ENCODE results near the gene ZBTB7A. TPM values are rescaled to one million over a fixed set of nuclear protein-coding genes. Genes with fewer than 3 reads are reported as not detected.
A peak's percentile ranks its signal among the peaks of the same experiment; 100 is the strongest.

Gene ZBTB7A
- total RNA-seq, 1 experiment from 2014 or later = 49.5 TPM

DNA sequence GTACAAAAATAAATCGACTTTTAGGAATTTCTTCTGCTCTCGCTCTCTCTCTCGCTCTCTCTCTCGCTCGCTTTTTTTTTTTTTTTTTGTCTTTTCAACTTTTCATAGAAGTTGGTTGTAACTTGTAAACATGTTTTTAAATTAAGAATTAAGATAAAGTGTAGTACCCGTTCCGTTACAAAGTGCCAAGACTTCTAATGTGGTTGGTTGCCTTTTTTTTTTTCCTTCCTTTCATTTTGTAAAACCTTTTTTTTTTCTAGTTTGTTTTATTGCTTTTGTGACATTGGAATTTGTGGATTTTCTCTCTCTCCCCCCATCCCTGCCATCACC lies 20.4 kb downstream of the ZBTB7A start:
- Histone ChIP-seq H2AFZ (ENCODE audit: low read depth, low read length, poor library complexity, severe bottlenecking) (no peak overlapping the region), H3K9ac (ENCODE audit: low read length) (no peak overlapping the region), H3K27me3 (ENCODE audit: insufficient read depth, low read length) (no peaks in the 10 kb centered on the region), H3K4me1 (ENCODE audit: control insufficient read depth in 1 of 2, insufficient read depth in 2 of 2, low read length in 2 of 2) (no peaks in the 10 kb centered on the region), H3K9me2 (ENCODE audit: insufficient read depth) (no peaks in the 10 kb centered on the region), H3K27ac (ENCODE audit: low read depth, low read length) (no peak overlapping the region), H3K9me3 (ENCODE audit: control insufficient read depth in 1 of 2, insufficient read depth in 1 of 2, low read depth in 1 of 2, low read length in 2 of 2) (no peaks in the 10 kb centered on the region), H3K79me2 (ENCODE audit: insufficient read depth, low read length) (peaks cover 74% of the 10 kb centered on the region), H3K4me2 (ENCODE audit: low read length) (no peak overlapping the region), H3K4me3 (replicated peaks in 1 of 2; ENCODE audit: low read depth in 1 of 2, low read length in 2 of 2) (no peak overlapping the region), H3K36me3 (ENCODE audit: control insufficient read depth in 1 of 2, insufficient read depth in 2 of 2, low read length in 2 of 2) (peaks cover 16 to 29% of the 10 kb centered on the region in 2 experiments; a peak in 3 of 4 replicates), H4K20me1 (ENCODE audit: insufficient read depth) (peaks cover 7% of the 10 kb centered on the region; the same call in 1 of the 2 replicates)
- ATAC-seq = no peak
- DNase-seq (ENCODE audit: low read depth, low spot score) = no peak
- no TSS peak for BruUV-seq (replicated peaks)
- ChIA-PET CTCF (no interaction called here), RAD21 (ENCODE audit: low non-redundant PET in 1 of 2, low total read pairs in 2 of 2, uncharacterized antibody in 2 of 2, unreplicated experiment in 2 of 2) (interaction anchor here in 1 of 2 experiments (0.6 kb wide), 1 partner anchor 175 kb away, joined by 3 read pairs; no protein-coding TSS in a partner anchor), POLR2A (no interaction called here)
- intact Hi-C loops (cut with micrococcal nuclease) = no loop called here
- no peak for TF ChIP-seq EZH2 (IDR thresholded peaks at IDR 0.05)
- TF ChIP-seq, protein P1, sequence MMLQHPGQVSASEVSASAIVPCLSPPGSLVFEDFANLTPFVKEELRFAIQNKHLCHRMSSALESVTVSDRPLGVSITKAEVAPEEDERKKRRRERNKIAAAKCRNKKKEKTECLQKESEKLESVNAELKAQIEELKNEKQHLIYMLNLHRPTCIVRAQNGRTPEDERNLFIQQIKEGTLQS (IDR thresholded peaks at IDR 0.05) = no peak
- no peak for TF ChIP-seq SIN3A (IDR thresholded peaks at IDR 0.05; ENCODE audit: low read depth)
- no peak for TF ChIP-seq ZNF274 (IDR thresholded peaks at IDR 0.05; ENCODE audit: low read depth, low read length)
- no peak for TF ChIP-seq SP1 (IDR thresholded peaks at IDR 0.05; ENCODE audit: low read depth)
- TF ChIP-seq, protein P2, sequence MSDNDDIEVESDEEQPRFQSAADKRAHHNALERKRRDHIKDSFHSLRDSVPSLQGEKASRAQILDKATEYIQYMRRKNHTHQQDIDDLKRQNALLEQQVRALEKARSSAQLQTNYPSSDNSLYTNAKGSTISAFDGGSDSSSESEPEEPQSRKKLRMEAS (IDR thresholded peaks at IDR 0.05) = no peak
- no peak for TF ChIP-seq EGR1 (IDR thresholded peaks at IDR 0.05; ENCODE audit: low read depth)
- no peak for TF ChIP-seq RAD21 (IDR thresholded peaks at IDR 0.05; ENCODE audit: low read depth)
- no peak for TF ChIP-seq POLR2A (IDR thresholded peaks at IDR 0.05; ENCODE audit: borderline replicate concordance, extremely low read depth, insufficient read depth, insufficient read length)

DNA sequence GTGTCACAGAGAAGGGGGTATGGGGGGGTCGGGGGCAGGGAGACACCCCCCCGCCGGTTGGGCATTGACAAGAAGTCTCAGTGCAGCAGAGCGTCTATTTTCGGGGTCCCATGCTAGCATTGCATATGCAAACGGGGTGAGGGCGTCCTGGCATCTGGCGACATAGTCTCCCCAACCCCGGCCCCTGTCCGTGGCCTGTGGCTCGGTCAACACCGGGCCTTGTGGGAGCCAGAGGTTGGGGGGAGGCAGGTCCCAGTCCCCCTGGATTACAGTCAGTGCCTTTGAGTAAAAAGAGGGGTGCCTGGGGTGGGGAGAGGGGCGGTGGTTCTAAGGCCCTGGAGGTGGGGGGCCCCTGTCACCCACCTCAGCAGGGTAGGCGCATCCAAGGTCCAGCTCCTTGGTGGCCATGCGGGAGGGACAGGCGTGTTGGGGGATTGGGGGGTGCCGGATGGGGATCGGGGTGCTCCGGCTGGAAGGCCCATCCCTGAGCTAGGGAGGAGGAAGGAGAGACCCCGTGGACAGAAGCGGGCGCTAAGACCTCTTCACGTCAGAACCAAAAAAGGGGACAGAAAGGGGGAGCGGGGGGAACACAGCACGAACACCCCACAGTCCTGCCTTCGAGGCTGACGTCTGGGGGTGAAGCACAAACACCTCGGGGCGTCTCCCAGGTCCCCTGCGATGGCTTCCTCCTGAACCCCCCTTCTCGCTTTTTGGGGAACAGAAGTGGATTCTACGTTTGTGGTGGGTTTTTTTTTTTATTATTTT lies 20.9 kb downstream of the ZBTB7A start:
- H3K27me3 ChIP-seq (ENCODE audit: insufficient read depth, low read length) = no peaks in the 10 kb centered on the region
- H3K4me3 ChIP-seq (replicated peaks in 1 of 2; ENCODE audit: low read depth in 1 of 2, low read length in 2 of 2) = no peak overlapping the region
- 0 out of 2 replicates have a peak, but pooled peaks cover 4% of the 10 kb centered on the region for H4K20me1 ChIP-seq (ENCODE audit: insufficient read depth)
- H2AFZ ChIP-seq (ENCODE audit: low read depth, low read length, poor library complexity, severe bottlenecking) = no peak overlapping the region
- RAD21 ChIA-PET (ENCODE audit: low non-redundant PET in 1 of 2, low total read pairs in 2 of 2, uncharacterized antibody in 2 of 2, unreplicated experiment in 2 of 2) = interaction anchor here in 1 of 2 experiments (0.6 kb wide), 1 partner anchor 174 kb away, joined by 3 read pairs; no protein-coding TSS in a partner anchor
- H3K9me3 ChIP-seq (ENCODE audit: control insufficient read depth in 1 of 2, insufficient read depth in 1 of 2, low read depth in 1 of 2, low read length in 2 of 2) = no peaks in the 10 kb centered on the region
- no peaks in the 10 kb centered on the region for H3K9me2 ChIP-seq (ENCODE audit: insufficient read depth)
- intact Hi-C loops (cut with micrococcal nuclease) = no loop called here
- POLR2A ChIA-PET = no interaction called here
- BruUV-seq (replicated peaks) = TSS peak; percentile 42
- no peak overlapping the region for H3K4me2 ChIP-seq (ENCODE audit: low read length)
- peaks cover 68% of the 10 kb centered on the region for H3K79me2 ChIP-seq (ENCODE audit: insufficient read depth, low read length)
- no peak for ATAC-seq
- no peak overlapping the region for H3K27ac ChIP-seq (ENCODE audit: low read depth, low read length)
- H3K4me1 ChIP-seq (ENCODE audit: control insufficient read depth in 1 of 2, insufficient read depth in 2 of 2, low read length in 2 of 2) = no peaks in the 10 kb centered on the region
- peaks cover 12 to 29% of the 10 kb centered on the region in 2 experiments; a peak in 3 of 4 replicates for H3K36me3 ChIP-seq (ENCODE audit: control insufficient read depth in 1 of 2, insufficient read depth in 2 of 2, low read length in 2 of 2)
- no peak overlapping the region for H3K9ac ChIP-seq (ENCODE audit: low read length)
- CTCF ChIA-PET = no interaction called here
- no peak for DNase-seq (ENCODE audit: low read depth, low spot score)
- no peak for TF ChIP-seq CEBPB (IDR thresholded peaks at IDR 0.05; ENCODE audit: low read depth)
- no peak for TF ChIP-seq SRF (IDR thresholded peaks at IDR 0.05; ENCODE audit: low read depth)
- no peak for TF ChIP-seq POLR2AphosphoS5 (IDR thresholded peaks at IDR 0.05; ENCODE audit: low read depth, low read length)
- TF ChIP-seq ELF1 (IDR thresholded peaks at IDR 0.05; ENCODE audit: borderline replicate concordance, low read depth) = no peak
- no peak for TF ChIP-seq EGR1 (IDR thresholded peaks at IDR 0.05; ENCODE audit: low read depth)
- TF ChIP-seq TCF7L2 (IDR thresholded peaks at IDR 0.05; ENCODE audit: borderline replicate concordance, extremely low read depth, insufficient read depth, insufficient read length) = no peak
- no peak for TF ChIP-seq RAD21 (IDR thresholded peaks at IDR 0.05; ENCODE audit: low read depth)
- no peak for TF ChIP-seq EZH2phosphoT487 (IDR thresholded peaks at IDR 0.05; ENCODE audit: borderline replicate concordance)
- TF ChIP-seq JUND (IDR thresholded peaks at IDR 0.05) = no peak
- no peak for TF ChIP-seq CBX3 (IDR thresholded peaks at IDR 0.05; ENCODE audit: low read depth)
- TF ChIP-seq, protein P3, sequence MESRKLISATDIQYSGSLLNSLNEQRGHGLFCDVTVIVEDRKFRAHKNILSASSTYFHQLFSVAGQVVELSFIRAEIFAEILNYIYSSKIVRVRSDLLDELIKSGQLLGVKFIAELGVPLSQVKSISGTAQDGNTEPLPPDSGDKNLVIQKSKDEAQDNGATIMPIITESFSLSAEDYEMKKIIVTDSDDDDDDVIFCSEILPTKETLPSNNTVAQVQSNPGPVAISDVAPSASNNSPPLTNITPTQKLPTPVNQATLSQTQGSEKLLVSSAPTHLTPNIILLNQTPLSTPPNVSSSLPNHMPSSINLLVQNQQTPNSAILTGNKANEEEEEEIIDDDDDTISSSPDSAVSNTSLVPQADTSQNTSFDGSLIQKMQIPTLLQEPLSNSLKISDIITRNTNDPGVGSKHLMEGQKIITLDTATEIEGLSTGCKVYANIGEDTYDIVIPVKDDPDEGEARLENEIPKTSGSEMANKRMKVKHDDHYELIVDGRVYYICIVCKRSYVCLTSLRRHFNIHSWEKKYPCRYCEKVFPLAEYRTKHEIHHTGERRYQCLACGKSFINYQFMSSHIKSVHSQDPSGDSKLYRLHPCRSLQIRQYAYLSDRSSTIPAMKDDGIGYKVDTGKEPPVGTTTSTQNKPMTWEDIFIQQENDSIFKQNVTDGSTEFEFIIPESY (IDR thresholded peaks at IDR 0.05; ENCODE audit: extremely low read depth, insufficient replicate concordance, low read length) = no peak
- TF ChIP-seq, protein P2 (IDR thresholded peaks at IDR 0.05) = no peak
